ENCODE measurements around the gene KIAA0232. TPM values are rescaled to one million over a fixed set of nuclear protein-coding genes. Genes with fewer than 3 reads are reported as not detected.

The KIAA0232 gene
- total RNA-seq, 1 donor from 2014 or later: 46.7 TPM

- intact Hi-C loops (cut with DNase I): loop anchor here (10.0 kb wide), 1 partner anchor 59 kb away; no protein-coding TSS in a partner anchor
- DNase-seq (ENCODE audit: low spot score): no peak
- ATAC-seq: no peak
These were observed 133.6 kb downstream of the KIAA0232 start for GRCh38 chr4:6916069-6916586.

GRCh38 chr4:6916587-6917460 lies 134.3 kb downstream of the KIAA0232 start:
- intact Hi-C loops (cut with DNase I): loop anchor here (10.0 kb wide), 1 partner anchor 58 kb away; no protein-coding TSS in a partner anchor
- no peak for DNase-seq (ENCODE audit: low spot score)
- peak; percentile 31 for ATAC-seq

- ATAC-seq: peak; percentile 77
- intact Hi-C loops (cut with DNase I): loop anchor here (10.0 kb wide), 1 partner anchor 57 kb away; no protein-coding TSS in a partner anchor
- peak; percentile 77 for DNase-seq (ENCODE audit: low spot score)
These were observed 135.1 kb downstream of the KIAA0232 start for GRCh38 chr4:6917461-6918271.

- intact Hi-C loops (cut with DNase I): loop anchor here (10.0 kb wide), 1 partner anchor 56 kb away; no protein-coding TSS in a partner anchor
- DNase-seq (ENCODE audit: low spot score): no peak
- peak; percentile 23 for ATAC-seq
These were observed 135.8 kb downstream of the KIAA0232 start for GRCh38 chr4:6918338-6918737.

- no peak for ATAC-seq
- DNase-seq (ENCODE audit: low spot score): no peak
- intact Hi-C loops (cut with DNase I): no loop called here
These were observed 137.6 kb downstream of the KIAA0232 start for GRCh38 chr4:6920171-6920570.

- ATAC-seq (no peak), DNase-seq (ENCODE audit: low spot score) (no peak)
- intact Hi-C loops (cut with DNase I): no loop called here
These were observed 141.0 kb downstream of the KIAA0232 start for GRCh38 chr4:6923507-6923906.

- peak; percentile 11 for ATAC-seq
- intact Hi-C loops (cut with DNase I): no loop called here
- no peak for DNase-seq (ENCODE audit: low spot score)
These were observed 141.8 kb downstream of the KIAA0232 start for GRCh38 chr4:6924361-6924779.

GRCh38 chr4:6925357-6925836 lies 142.9 kb downstream of the KIAA0232 start:
- no peak for DNase-seq (ENCODE audit: low spot score)
- peak; percentile 40 for ATAC-seq
- intact Hi-C loops (cut with DNase I): no loop called here

GRCh38 chr4:6926081-6926480 lies 143.6 kb downstream of the KIAA0232 start:
- no peak for DNase-seq (ENCODE audit: low spot score)
- intact Hi-C loops (cut with DNase I): no loop called here
- ATAC-seq: peak; percentile 52

GRCh38 chr4:6926681-6927478 lies 144.4 kb downstream of the KIAA0232 start:
- ATAC-seq (peak; percentile 60), DNase-seq (ENCODE audit: low spot score) (no peak)
- intact Hi-C loops (cut with DNase I): no loop called here

GRCh38 chr4:6928081-6928480 lies 145.6 kb downstream of the KIAA0232 start:
- intact Hi-C loops (cut with DNase I): no loop called here
- ATAC-seq: no peak
- DNase-seq (ENCODE audit: low spot score): no peak

GRCh38 chr4:6929339-6929811 lies 146.8 kb downstream of the KIAA0232 start:
- no peak for ATAC-seq
- intact Hi-C loops (cut with DNase I): no loop called here

GRCh38 chr4:6929812-6930464 lies 147.4 kb downstream of the KIAA0232 start:
- DNase-seq (ENCODE audit: low spot score): no peak
- no peak for ATAC-seq
- intact Hi-C loops (cut with DNase I): no loop called here

More at GRCh38 chr4:6929339-6929811, 146.8 kb downstream of the KIAA0232 start:
- no peak for DNase-seq (ENCODE audit: low spot score)

GRCh38 chr4:6932475-6932874 lies 149.9 kb downstream of the KIAA0232 start:
- intact Hi-C loops (cut with DNase I): no loop called here
- ATAC-seq (no peak), DNase-seq (ENCODE audit: low spot score) (no peak)

- no peak for ATAC-seq
- intact Hi-C loops (cut with DNase I): no loop called here
- no peak for DNase-seq (ENCODE audit: low spot score)
These were observed 150.4 kb downstream of the KIAA0232 start for GRCh38 chr4:6932918-6933317.

Data from sciatic nerve (tissue), 2 donors.